PC-3 (cell line): ENCODE measurements around the gene GRXCR1. TPM values are rescaled to one million over a fixed set of nuclear protein-coding genes. Genes with fewer than 3 reads are reported as not detected.

ENCODE experiments used
- ATAC-seq: fragments of 200-7000 bp; cut with Tn5 transposase; 2 replicates; pipeline ENCODE4 v1.9.1; 2020; ENCODE audit warnings: mild to moderate bottlenecking, moderate library complexity
- BruUV-seq: library from RNA; stranded (reverse); fragments of 400-500 nt; replicated peaks from 2 replicates; lab custom pipeline; 2021; lab: Mats Ljungman, UMichigan
- CTCF ChIA-PET: fragments of 300-600 bp; sonication (Branson Sonifier 250); formaldehyde crosslinking; loops from one replicate; lab custom pipeline; 2022; ENCODE audit warnings: antibody characterized with exemption; lab: Charles Lee
- POLR2A ChIA-PET: fragments of 300-600 bp; sonication (Branson Sonifier 250); formaldehyde crosslinking; loops from one replicate; lab custom pipeline; 2022; ENCODE audit warnings: antibody characterized with exemption; ENCODE audit not compliant: unreplicated experiment; lab: Charles Lee
- DNase-seq: peaks from one replicate; pipeline ENCODE4 v3.0.0-alpha.2; 2015
- H2AFZ ChIP-seq: fragments of 300-600 bp; sonication (generic); 2 replicates; pipeline ENCODE4 v1.6.0; 2016; ENCODE audit warnings: antibody characterized with exemption, low read length
- H3F3A ChIP-seq: fragments of 300-600 bp; sonication (generic); one replicate; pipeline ENCODE4 v1.6.0; 2017; ENCODE audit warnings: antibody characterized with exemption, low read length, control low read depth, mild to moderate bottlenecking; ENCODE audit not compliant: unreplicated experiment
- H3K27ac ChIP-seq: fragments of 300-600 bp; sonication (generic); 2 replicates; pipeline ENCODE4 v1.5.1; 2016; ENCODE audit warnings: mild to moderate bottlenecking, low read length
- H3K27me3 ChIP-seq: fragments of 300-600 bp; sonication (generic); 2 replicates; pipeline ENCODE4 v1.6.1; 2016; ENCODE audit warnings: low read length, mixed read lengths
- H3K36me3 ChIP-seq: fragments of 300-600 bp; sonication (generic); 2 replicates; pipeline ENCODE4 v1.6.1; 2016; ENCODE audit warnings: low read depth, mixed run types, low read length, mixed read lengths
- H3K4me1 ChIP-seq: fragments of 300-600 bp; sonication (generic); 2 replicates; pipeline ENCODE4 v1.5.1; 2016; ENCODE audit warnings: low read length; ENCODE audit not compliant: insufficient read depth
- H3K4me2 ChIP-seq: fragments of 300-600 bp; sonication (generic); 2 replicates; pipeline ENCODE4 v1.6.0; 2016; ENCODE audit warnings: low read length
- H3K4me3 ChIP-seq: fragments of 300-600 bp; sonication (generic); 2 replicates; pipeline ENCODE4 v1.5.1; 2016; ENCODE audit warnings: mild to moderate bottlenecking, low read length, mixed read lengths
- H3K79me2 ChIP-seq: fragments of 300-600 bp; sonication (generic); 2 replicates; pipeline ENCODE4 v1.6.1; 2017; ENCODE audit warnings: low read length, mixed read lengths
- H3K9ac ChIP-seq: fragments of 300-600 bp; sonication (generic); 2 replicates; pipeline ENCODE4 v1.6.0; 2016; ENCODE audit warnings: mild to moderate bottlenecking, low read length
- H3K9me2 ChIP-seq: fragments of 300-600 bp; sonication (generic); replicated peaks from 2 replicates; pipeline ENCODE4 v1.6.1; 2016; ENCODE audit warnings: mixed run types, low read length, mixed read lengths
- H3K9me3 ChIP-seq: fragments of 300-600 bp; sonication (generic); 2 replicates; pipeline ENCODE4 v1.6.1; 2016; ENCODE audit warnings: low read length, mixed read lengths
- H4K20me1 ChIP-seq: fragments of 300-600 bp; sonication (generic); 2 replicates; pipeline ENCODE4 v1.6.1; 2016; ENCODE audit warnings: low read length, mixed read lengths
- EZH2 ChIP-seq: fragments of 300-600 bp; sonication (generic); IDR thresholded peaks from one replicate; pipeline ENCODE4 v1.6.1; 2017; ENCODE audit warnings: antibody characterized with exemption, mild to moderate bottlenecking, low read length; ENCODE audit not compliant: unreplicated experiment
- EZH2phosphoT487 ChIP-seq: fragments of 300-600 bp; sonication (generic); IDR thresholded peaks from 2 replicates; pipeline ENCODE4 v1.6.1; 2018; ENCODE audit warnings: mild to moderate bottlenecking, antibody characterized with exemption, low read length, borderline replicate concordance
- intact Hi-C: fragments of 100-400 bp; cut with micrococcal nuclease; formaldehyde crosslinking; loops from 2 replicates; pipeline ENCODE4 v1.9.0; 2023
- total RNA-seq: library from RNA; depleted of rRNA; stranded (reverse); fragments of >200 nt; gene quantifications from 2 replicates; pipeline ENCODE4 v1.2.3, GENCODE V29; 2014
- TF ChIP-seq, protein P1 (sequence below): fragments of 300-600 bp; sonication (generic); conservative IDR thresholded peaks from 2 replicates; pipeline ENCODE4 v1.5.1; 2017; ENCODE audit warnings: antibody characterized with exemption, low read depth, mild to moderate bottlenecking, low read length

GRXCR1 gene
- total RNA-seq, 1 experiment from 2014 or later: not detected

DNA sequence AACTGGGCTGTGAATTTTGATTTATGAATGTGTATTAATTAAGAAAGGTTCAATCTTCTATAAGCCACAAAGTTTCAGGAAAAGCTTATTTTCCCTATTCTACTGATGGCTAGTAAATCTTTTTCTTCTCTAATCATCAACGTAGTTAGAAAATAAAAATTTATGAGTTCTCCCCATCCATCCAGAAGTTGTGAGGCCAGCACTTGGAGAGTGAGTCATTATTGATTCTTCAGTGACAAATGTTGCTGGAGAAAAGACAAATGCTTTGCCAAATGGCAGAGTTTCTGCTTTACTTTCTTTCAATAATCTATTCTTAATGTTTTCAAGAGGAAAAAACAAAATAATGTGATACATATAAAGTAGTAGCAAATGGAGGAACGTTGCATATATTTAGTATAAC is 11.3 kb upstream of the GRXCR1 start:
- H3K4me3 ChIP-seq: no peak overlapping the region
- H3K4me1 ChIP-seq: peaks cover 10% of the 10 kb centered on the region
- POLR2A ChIA-PET: no interaction called here
- ATAC-seq (peak; percentile 59), DNase-seq (peak; percentile 63)
- TF ChIP-seq, protein P1, sequence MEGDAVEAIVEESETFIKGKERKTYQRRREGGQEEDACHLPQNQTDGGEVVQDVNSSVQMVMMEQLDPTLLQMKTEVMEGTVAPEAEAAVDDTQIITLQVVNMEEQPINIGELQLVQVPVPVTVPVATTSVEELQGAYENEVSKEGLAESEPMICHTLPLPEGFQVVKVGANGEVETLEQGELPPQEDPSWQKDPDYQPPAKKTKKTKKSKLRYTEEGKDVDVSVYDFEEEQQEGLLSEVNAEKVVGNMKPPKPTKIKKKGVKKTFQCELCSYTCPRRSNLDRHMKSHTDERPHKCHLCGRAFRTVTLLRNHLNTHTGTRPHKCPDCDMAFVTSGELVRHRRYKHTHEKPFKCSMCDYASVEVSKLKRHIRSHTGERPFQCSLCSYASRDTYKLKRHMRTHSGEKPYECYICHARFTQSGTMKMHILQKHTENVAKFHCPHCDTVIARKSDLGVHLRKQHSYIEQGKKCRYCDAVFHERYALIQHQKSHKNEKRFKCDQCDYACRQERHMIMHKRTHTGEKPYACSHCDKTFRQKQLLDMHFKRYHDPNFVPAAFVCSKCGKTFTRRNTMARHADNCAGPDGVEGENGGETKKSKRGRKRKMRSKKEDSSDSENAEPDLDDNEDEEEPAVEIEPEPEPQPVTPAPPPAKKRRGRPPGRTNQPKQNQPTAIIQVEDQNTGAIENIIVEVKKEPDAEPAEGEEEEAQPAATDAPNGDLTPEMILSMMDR: no peak
- TF ChIP-seq EZH2phosphoT487 (no peak), EZH2 (no peak)
- CTCF ChIA-PET: no interaction called here
- H3K27ac ChIP-seq: no peak overlapping the region
- no peaks in the 10 kb centered on the region for H4K20me1 ChIP-seq
- H3K9me3 ChIP-seq: 0 out of 2 replicates have a peak, but pooled peaks cover 6% of the 10 kb centered on the region
- H2AFZ ChIP-seq: no peak overlapping the region
- H3F3A ChIP-seq: no peaks in the 10 kb centered on the region
- H3K9me2 ChIP-seq: no peaks in the 10 kb centered on the region
- no peak overlapping the region for H3K4me2 ChIP-seq
- H3K79me2 ChIP-seq: no peaks in the 10 kb centered on the region
- intact Hi-C loops: no loop called here
- no peaks in the 10 kb centered on the region for H3K27me3 ChIP-seq
- H3K9ac ChIP-seq: no peak overlapping the region
- no peaks in the 10 kb centered on the region for H3K36me3 ChIP-seq
- BruUV-seq: no TSS peak

DNA sequence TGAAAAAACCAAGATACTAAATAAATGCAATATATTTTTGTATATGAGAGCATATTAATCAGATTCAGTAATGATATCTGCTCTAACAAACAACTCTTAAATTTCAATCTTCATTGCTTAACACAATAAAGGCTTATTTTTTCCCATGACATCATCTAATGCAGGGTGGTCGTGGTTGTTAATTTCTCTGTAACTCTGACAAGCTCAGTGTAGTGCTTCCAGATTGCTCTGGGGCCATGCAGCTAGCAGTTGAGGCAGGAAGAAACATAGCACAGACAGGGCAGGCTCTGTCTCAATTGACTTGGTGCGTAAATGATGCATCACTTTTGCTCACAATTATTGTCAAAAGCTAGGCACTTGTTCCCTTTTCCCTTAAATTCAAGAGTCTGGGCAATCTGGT is 869 bp upstream of the GRXCR1 start:
- intact Hi-C loops: no loop called here
- H3F3A ChIP-seq: no peaks in the 10 kb centered on the region
- peaks cover 19% of the 10 kb centered on the region for H3K27me3 ChIP-seq
- H3K4me3 ChIP-seq: no peak overlapping the region
- no peaks in the 10 kb centered on the region for H3K9me3 ChIP-seq
- no peaks in the 10 kb centered on the region for H4K20me1 ChIP-seq
- DNase-seq (no peak), ATAC-seq (no peak)
- ChIA-PET POLR2A (no interaction called here), CTCF (no interaction called here)
- no peak overlapping the region for H3K27ac ChIP-seq
- no peaks in the 10 kb centered on the region for H3K79me2 ChIP-seq
- no TSS peak for BruUV-seq
- TF ChIP-seq, protein P1: no peak
- TF ChIP-seq EZH2phosphoT487: no peak
- no peak overlapping the region for H3K9ac ChIP-seq
- no peaks in the 10 kb centered on the region for H3K4me1 ChIP-seq
- no peak overlapping the region for H3K4me2 ChIP-seq
- H3K9me2 ChIP-seq: no peaks in the 10 kb centered on the region
- no peak overlapping the region for H2AFZ ChIP-seq
- H3K36me3 ChIP-seq: no peaks in the 10 kb centered on the region

DNA sequence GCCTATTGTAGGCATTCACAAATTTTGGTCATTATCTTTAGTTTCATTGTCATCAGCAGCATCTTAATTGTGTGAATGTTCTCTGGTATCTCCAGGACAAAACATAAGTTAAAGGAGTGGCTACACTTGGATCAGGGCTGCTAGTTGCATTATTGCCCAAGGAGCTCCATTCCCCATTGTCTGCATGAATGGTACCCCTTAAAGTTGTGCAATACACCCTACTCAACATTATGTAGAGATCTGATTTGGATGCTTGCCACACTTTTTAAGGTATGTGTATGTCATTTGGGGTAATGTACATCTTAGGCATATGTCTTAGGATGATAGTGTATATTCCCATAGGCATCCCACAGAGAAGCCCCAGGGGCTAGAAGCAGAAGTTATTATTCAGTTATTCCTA is 2.9 kb downstream of the GRXCR1 start:
- ATAC-seq (no peak), DNase-seq (no peak)
- intact Hi-C loops: no loop called here
- H3K79me2 ChIP-seq: no peaks in the 10 kb centered on the region
- no TSS peak for BruUV-seq
- H3K4me3 ChIP-seq: no peak overlapping the region
- H3K9me2 ChIP-seq: no peaks in the 10 kb centered on the region
- H3K27me3 ChIP-seq: peaks cover 19% of the 10 kb centered on the region
- H4K20me1 ChIP-seq: no peaks in the 10 kb centered on the region
- H3K27ac ChIP-seq: no peak overlapping the region
- no peak overlapping the region for H2AFZ ChIP-seq
- TF ChIP-seq EZH2phosphoT487 (no peak), EZH2 (no peak)
- TF ChIP-seq, protein P1: no peak
- H3K9me3 ChIP-seq: no peaks in the 10 kb centered on the region
- no peak overlapping the region for H3K4me2 ChIP-seq
- ChIA-PET CTCF (no interaction called here), POLR2A (no interaction called here)
- no peak overlapping the region for H3K9ac ChIP-seq
- H3F3A ChIP-seq: no peaks in the 10 kb centered on the region
- no peaks in the 10 kb centered on the region for H3K4me1 ChIP-seq
- H3K36me3 ChIP-seq: no peaks in the 10 kb centered on the region
